ENCODE data around the gene ZBTB20. TPM values are rescaled to one million over a fixed set of nuclear protein-coding genes. Genes with fewer than 3 reads are reported as not detected.

ZBTB20 gene
- total RNA-seq, 1 experiment from 2014 or later = 10.7 TPM

DNA sequence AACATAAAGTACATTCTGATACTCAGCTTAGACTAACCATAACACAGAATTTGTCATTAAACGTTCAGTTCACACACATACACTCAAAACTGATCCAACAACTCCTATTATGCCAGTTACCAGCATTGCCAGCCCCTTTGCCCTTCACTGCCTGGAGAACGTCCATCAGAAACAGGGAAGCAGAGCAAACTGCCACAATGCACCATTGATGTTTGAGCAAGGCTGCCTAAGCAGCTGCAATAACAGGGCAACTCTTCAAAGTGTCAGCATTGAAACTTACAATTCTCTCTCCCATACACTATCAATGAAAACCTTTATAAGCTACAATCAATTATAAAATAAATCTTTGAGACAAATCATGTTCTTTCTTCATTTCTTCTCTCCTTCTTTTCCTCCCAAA is 85.1 kb downstream of the ZBTB20 start:
- intact Hi-C loops (cut with micrococcal nuclease) = no loop called here
- no TSS peak for BruUV-seq (replicated peaks)
- Mint-ChIP-seq H3K9me3 (ENCODE audit: unreplicated experiment) (peaks cover 7% of the 10 kb centered on the region), H3K4me1 (ENCODE audit: insufficient read depth, unreplicated experiment) (no peaks in the 10 kb centered on the region), H3K27ac (ENCODE audit: low read depth, unreplicated experiment) (no peak overlapping the region), H3K36me3 (ENCODE audit: insufficient read depth, unreplicated experiment) (peaks cover 6% of the 10 kb centered on the region), H3K4me3 (ENCODE audit: unreplicated experiment) (no peak overlapping the region), H3K27me3 (ENCODE audit: insufficient read depth, unreplicated experiment) (no peaks in the 10 kb centered on the region)
- TF ChIP-seq, protein P1, sequence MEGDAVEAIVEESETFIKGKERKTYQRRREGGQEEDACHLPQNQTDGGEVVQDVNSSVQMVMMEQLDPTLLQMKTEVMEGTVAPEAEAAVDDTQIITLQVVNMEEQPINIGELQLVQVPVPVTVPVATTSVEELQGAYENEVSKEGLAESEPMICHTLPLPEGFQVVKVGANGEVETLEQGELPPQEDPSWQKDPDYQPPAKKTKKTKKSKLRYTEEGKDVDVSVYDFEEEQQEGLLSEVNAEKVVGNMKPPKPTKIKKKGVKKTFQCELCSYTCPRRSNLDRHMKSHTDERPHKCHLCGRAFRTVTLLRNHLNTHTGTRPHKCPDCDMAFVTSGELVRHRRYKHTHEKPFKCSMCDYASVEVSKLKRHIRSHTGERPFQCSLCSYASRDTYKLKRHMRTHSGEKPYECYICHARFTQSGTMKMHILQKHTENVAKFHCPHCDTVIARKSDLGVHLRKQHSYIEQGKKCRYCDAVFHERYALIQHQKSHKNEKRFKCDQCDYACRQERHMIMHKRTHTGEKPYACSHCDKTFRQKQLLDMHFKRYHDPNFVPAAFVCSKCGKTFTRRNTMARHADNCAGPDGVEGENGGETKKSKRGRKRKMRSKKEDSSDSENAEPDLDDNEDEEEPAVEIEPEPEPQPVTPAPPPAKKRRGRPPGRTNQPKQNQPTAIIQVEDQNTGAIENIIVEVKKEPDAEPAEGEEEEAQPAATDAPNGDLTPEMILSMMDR (IDR thresholded peaks at IDR 0.05; ENCODE audit: unreplicated experiment) = no peak
- ChIA-PET POLR2A (interaction anchor here (0.7 kb wide), 1 partner anchor 500 kb away, joined by 3 read pairs; no protein-coding TSS in a partner anchor), CTCF (interaction anchor here (0.7 kb wide), 1 partner anchor 107 kb away, joined by 3 read pairs; no protein-coding TSS in a partner anchor)
- DNase-seq (ENCODE audit: unreplicated experiment) = no peak

DNA sequence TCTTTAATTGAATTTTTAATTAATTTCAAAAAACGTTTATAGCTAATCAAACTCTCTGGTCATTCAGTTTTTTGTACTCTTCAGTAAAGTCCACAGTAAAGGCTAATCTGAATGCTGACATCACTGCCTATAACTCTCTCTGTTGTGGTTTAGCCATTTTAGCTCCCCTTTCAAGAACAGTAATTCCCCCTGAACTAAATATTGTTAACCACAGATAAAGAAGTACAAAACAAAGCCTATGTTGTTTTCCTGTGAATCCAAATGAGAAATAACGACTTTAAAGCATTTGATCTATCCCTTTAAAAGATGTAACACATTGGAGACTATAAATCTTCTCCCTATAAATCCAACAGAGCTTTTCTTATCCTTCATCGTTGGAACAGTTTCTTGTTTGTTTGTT is 94.2 kb downstream of the ZBTB20 start:
- H3K4me3 Mint-ChIP-seq (ENCODE audit: unreplicated experiment) = no peak overlapping the region
- intact Hi-C loops (cut with micrococcal nuclease) = no loop called here
- TF ChIP-seq, protein P1 (IDR thresholded peaks at IDR 0.05; ENCODE audit: unreplicated experiment) = no peak
- POLR2A ChIA-PET = interaction anchor here (1.5 kb wide), 1 partner anchor 94 kb away, joined by 5 read pairs; the partner anchor contains the start of gene ZBTB20
- H3K4me1 Mint-ChIP-seq (ENCODE audit: insufficient read depth, unreplicated experiment) = no peaks in the 10 kb centered on the region
- H3K27ac Mint-ChIP-seq (ENCODE audit: low read depth, unreplicated experiment) = no peak overlapping the region
- BruUV-seq (replicated peaks) = no TSS peak
- no peaks in the 10 kb centered on the region for H3K36me3 Mint-ChIP-seq (ENCODE audit: insufficient read depth, unreplicated experiment)
- no peak for DNase-seq (ENCODE audit: unreplicated experiment)
- CTCF ChIA-PET = interaction anchor here (0.6 to 1.6 kb wide), 5 partner anchors 13 to 955 kb away, joined by 3 to 8 read pairs (median 4); no protein-coding TSS in a partner anchor
- H3K9me3 Mint-ChIP-seq (ENCODE audit: unreplicated experiment) = peaks cover 1% of the 10 kb centered on the region
- no peaks in the 10 kb centered on the region for H3K27me3 Mint-ChIP-seq (ENCODE audit: insufficient read depth, unreplicated experiment)

DNA sequence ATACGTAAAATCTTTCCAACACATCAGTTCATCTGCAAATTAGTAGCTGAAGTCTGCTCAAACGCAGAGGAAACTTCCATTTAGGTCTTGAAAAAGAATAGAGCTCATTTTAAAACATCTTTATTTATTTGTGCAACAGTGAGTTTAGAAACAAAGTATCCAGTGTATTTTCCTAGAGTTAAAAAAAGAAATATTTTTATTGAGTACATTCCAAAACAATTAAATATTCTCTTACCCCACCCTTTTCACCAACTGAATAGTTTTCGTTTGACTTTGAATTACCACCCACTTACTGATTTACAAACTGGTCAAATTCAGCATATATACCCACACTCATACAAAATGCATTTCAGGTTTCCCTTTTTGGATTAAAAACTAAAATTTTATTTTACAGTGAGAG is 104.7 kb downstream of the ZBTB20 start:
- Mint-ChIP-seq H3K27ac (ENCODE audit: low read depth, unreplicated experiment) (no peak overlapping the region), H3K4me3 (ENCODE audit: unreplicated experiment) (no peak overlapping the region), H3K27me3 (ENCODE audit: insufficient read depth, unreplicated experiment) (no peaks in the 10 kb centered on the region), H3K9me3 (ENCODE audit: unreplicated experiment) (no peaks in the 10 kb centered on the region), H3K4me1 (ENCODE audit: insufficient read depth, unreplicated experiment) (no peaks in the 10 kb centered on the region), H3K36me3 (ENCODE audit: insufficient read depth, unreplicated experiment) (no peaks in the 10 kb centered on the region)
- TF ChIP-seq, protein P1 (IDR thresholded peaks at IDR 0.05; ENCODE audit: unreplicated experiment) = no peak
- BruUV-seq (replicated peaks) = no TSS peak
- intact Hi-C loops (cut with micrococcal nuclease) = no loop called here
- CTCF ChIA-PET = interaction anchor here (0.5 to 3.3 kb wide), 10 partner anchors 8 to 679 kb away, joined by 3 to 21 read pairs (median 4); no protein-coding TSS in a partner anchor
- POLR2A ChIA-PET = interaction anchor here (0.6 to 0.8 kb wide), 3 partner anchors 14 to 105 kb away, joined by 3 to 4 read pairs (median 4); partner anchors contain the start of gene ZBTB20
- DNase-seq (ENCODE audit: unreplicated experiment) = no peak

GRCh38 chr3:115040673-115041286 is 106.3 kb downstream of the ZBTB20 start:
- peak; percentile 51 for DNase-seq (ENCODE audit: unreplicated experiment)
- ChIA-PET CTCF (interaction anchor here (1.1 to 3.3 kb wide), 6 partner anchors 10 to 778 kb away, joined by 3 to 21 read pairs (median 6); no protein-coding TSS in a partner anchor), POLR2A (no interaction called here)
- BruUV-seq (replicated peaks) = no TSS peak
- Mint-ChIP-seq H3K4me1 (ENCODE audit: insufficient read depth, unreplicated experiment) (no peaks in the 10 kb centered on the region), H3K9me3 (ENCODE audit: unreplicated experiment) (peaks cover 1% of the 10 kb centered on the region), H3K27ac (ENCODE audit: low read depth, unreplicated experiment) (no peak overlapping the region), H3K27me3 (ENCODE audit: insufficient read depth, unreplicated experiment) (no peaks in the 10 kb centered on the region), H3K36me3 (ENCODE audit: insufficient read depth, unreplicated experiment) (no peaks in the 10 kb centered on the region), H3K4me3 (ENCODE audit: unreplicated experiment) (no peak overlapping the region)
- intact Hi-C loops (cut with micrococcal nuclease) = loop anchor here (1.0 to 2.0 kb wide), 6 partner anchors 52 to 775 kb away; no protein-coding TSS in a partner anchor
- TF ChIP-seq, protein P1 (IDR thresholded peaks at IDR 0.05; ENCODE audit: unreplicated experiment) = peak; percentile 51

All from MCF 10A (cell line).